Activated T-helper 2 cell treated with anti-CD3 and anti-CD28 coated beads, Interferon-gamma antibody, Interleukin-2, Interleukin-4, amounts not matched to agents 10 μg/mL and 5 μg/mL and 100 μg/mL, durations not matched to agents 14 hours and 24 hours and 36 hours (primary cell): ENCODE measurements around the gene CCDC8. TPM values are rescaled to one million over a fixed set of nuclear protein-coding genes. Genes with fewer than 3 reads are reported as not detected.
"Not testable (repeated sequence)": the region's sequence is repeated elsewhere in the genome, so short reads cannot be mapped to it uniquely, and the experiment has no call there.

Experiments
- DNase-seq: peaks from one replicate; pipeline ENCODE4 v3.0.0; 2021; ENCODE audit warnings: low spot score
- H3K27ac Mint-ChIP-seq: one replicate; pipeline ENCODE4 v1.8.0; 2021; ENCODE audit warnings: mixed read lengths
- H3K27me3 Mint-ChIP-seq: one replicate; pipeline ENCODE4 v1.8.0; 2021; ENCODE audit warnings: low read depth, mixed read lengths
- H3K36me3 Mint-ChIP-seq: one replicate; pipeline ENCODE4 v1.8.0; 2021; ENCODE audit warnings: low read depth, mixed read lengths
- H3K4me1 Mint-ChIP-seq: one replicate; pipeline ENCODE4 v1.8.0; 2021; ENCODE audit warnings: low read depth, mixed read lengths
- H3K4me3 Mint-ChIP-seq: one replicate; pipeline ENCODE4 v1.8.0; 2021; ENCODE audit warnings: low read depth, mild to moderate bottlenecking, moderate library complexity, mixed read lengths
- H3K9me3 Mint-ChIP-seq: one replicate; pipeline ENCODE4 v1.8.0; 2021; ENCODE audit warnings: mixed read lengths
- intact Hi-C: fragments of 100-400 bp; cut with micrococcal nuclease; formaldehyde crosslinking; loops from one replicate; pipeline ENCODE4 v1.15.1; 2023
- total RNA-seq: library from RNA; stranded (reverse); gene quantifications from 2 replicates; pipeline ENCODE4 v1.2.3, GENCODE V29; 2022

The CCDC8 gene
- total RNA-seq, 1 donor from 2014 or later: not detected

DNA sequence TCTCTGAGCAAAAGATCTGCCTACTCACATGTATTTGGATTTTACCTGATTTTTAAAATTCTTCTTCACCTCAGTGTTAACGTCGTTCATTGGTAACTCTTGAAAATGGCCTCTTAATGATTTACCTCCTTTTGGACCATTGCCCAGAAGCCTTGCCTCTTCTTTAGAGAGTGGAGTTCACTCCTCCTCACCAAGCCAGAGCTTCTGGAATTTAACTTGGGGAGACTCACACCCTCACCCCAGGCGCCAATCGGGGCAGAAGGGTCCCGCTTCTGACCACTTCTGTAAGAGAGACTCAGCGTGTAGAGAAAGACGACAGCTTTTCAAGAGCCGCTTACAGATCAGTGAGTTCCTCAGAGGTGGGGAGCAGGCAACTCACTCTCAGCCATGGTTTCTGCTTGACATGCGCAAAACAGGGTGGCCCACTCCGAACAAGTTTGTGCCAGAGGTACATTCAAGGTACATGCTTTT, 12.7 kb upstream of the CCDC8 start:
- peaks cover 30% of the 10 kb centered on the region for H3K4me1 Mint-ChIP-seq
- intact Hi-C loops: no loop called here
- H3K4me3 Mint-ChIP-seq: no peak overlapping the region
- peaks cover 62% of the 10 kb centered on the region for H3K27me3 Mint-ChIP-seq
- H3K36me3 Mint-ChIP-seq: no peaks in the 10 kb centered on the region
- H3K27ac Mint-ChIP-seq: no peak overlapping the region
- no peaks in the 10 kb centered on the region for H3K9me3 Mint-ChIP-seq
- no peak for DNase-seq

DNA sequence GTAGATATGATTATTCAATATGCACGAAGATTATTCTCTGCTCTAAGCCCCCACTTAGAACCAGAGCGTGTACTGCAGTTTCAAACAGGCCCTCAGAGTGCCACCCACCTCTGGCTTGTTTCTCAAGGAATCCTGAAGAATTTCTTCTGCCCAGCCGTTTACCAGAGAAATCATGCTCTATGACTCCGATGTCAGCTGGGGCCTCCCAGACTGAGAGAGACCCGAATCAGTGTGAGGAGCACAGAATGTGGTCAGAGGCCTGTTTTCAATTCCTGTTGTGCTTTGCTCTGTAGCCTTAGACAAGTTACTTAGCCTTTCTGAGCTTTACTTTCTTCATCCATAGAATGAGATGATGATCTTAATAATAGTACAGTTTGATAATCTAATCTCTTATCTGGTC, 9.8 kb upstream of the CCDC8 start:
- Mint-ChIP-seq H3K27me3 (peaks cover 54% of the 10 kb centered on the region), H3K36me3 (no peaks in the 10 kb centered on the region), H3K9me3 (no peaks in the 10 kb centered on the region), H3K4me1 (peaks cover 21% of the 10 kb centered on the region), H3K4me3 (no peak overlapping the region), H3K27ac (no peak overlapping the region)
- intact Hi-C loops: no loop called here
- DNase-seq: no peak

DNA sequence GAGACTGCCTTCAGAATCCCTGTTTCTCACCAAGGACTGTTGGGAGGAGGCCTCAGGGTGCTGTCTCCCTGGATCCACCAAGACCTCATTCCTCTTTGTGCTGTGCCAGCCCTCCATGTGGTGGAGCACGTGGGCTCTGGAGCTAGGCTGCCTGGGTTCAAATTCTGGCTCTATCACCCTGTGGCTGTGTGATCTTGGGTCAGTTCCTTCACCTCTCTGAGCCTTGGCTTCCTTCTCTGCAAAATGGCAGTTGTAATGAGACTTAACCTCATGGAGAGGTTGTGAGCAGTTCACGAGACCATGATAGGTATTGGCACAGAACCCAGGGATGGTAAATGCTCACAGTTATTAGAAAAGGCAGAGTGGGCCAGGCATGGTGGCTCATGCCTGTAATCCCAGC, 9.0 kb upstream of the CCDC8 start:
- Mint-ChIP-seq H3K27ac (no peak overlapping the region), H3K36me3 (no peaks in the 10 kb centered on the region), H3K4me1 (peaks cover 13% of the 10 kb centered on the region), H3K4me3 (no peak overlapping the region), H3K9me3 (no peaks in the 10 kb centered on the region), H3K27me3 (peaks cover 49% of the 10 kb centered on the region)
- intact Hi-C loops: no loop called here
- no peak for DNase-seq

DNA sequence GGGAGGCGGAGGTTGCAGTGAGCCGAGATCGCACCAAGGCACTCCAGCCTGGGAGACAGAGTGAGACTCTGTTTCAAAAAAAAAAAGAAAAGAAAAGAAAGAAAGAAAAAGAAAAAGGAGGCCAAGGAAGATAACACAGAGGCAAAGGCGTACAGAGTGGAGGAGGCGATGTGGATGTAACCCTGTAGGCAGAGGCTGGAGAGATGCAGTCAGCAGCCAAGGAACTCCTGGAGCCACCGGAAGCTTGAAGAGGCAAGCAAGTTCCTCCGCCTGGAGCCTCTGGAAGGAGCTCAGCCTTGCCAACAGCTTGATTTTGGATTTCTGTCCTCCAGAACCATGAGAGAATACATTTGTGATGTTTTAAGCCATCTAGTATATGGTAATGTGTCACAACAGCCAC, 6.7 kb upstream of the CCDC8 start:
- Mint-ChIP-seq H3K27ac (no peak overlapping the region), H3K9me3 (no peaks in the 10 kb centered on the region), H3K4me1 (no peaks in the 10 kb centered on the region), H3K27me3 (peaks cover 49% of the 10 kb centered on the region), H3K4me3 (no peak overlapping the region), H3K36me3 (no peaks in the 10 kb centered on the region)
- intact Hi-C loops: no loop called here
- no peak for DNase-seq

DNA sequence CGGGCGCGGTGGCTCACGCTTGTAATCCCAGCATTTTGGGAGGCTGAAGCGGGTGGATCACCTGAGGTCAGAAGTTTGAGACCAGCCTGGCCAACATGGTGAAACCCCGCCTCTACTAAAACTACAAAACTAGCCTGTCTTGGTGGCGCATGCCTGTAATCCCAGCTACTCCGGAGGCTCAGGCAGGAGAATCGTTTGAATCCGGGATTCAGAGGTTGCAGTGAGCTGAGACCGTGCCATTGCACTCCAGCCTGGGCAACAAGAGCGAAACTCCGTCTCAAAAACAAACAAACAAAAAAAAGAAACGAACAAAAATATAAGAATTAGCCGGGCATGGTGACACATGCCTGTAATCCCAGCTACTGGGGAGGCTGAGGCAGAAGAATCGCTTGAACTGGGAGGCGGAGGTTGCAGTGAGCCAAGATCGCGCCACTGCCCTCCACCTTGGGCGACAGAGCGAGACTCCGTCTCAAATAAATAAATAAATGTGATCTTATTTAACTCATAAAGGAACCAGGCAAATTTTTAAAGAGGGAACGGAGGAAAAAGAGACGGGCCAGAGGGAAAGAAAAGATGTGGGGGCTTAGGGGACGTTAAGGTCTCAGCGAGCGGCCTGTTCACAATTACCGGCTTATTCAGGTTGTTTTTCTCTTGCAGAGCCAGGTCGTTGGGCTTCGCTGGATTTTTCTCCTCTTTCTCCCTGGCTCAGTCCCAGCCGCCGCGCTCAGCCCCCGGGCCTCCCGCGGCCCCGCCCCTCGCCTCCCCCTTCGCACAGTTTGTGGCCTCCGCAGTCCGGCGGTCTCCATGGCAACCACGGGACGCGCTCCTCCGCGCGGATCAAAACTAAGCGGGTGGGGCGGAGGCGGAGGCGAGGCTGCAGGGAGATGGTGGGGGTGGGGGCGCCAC, 2.7 kb upstream of the CCDC8 start:
- H3K9me3 Mint-ChIP-seq, H3K36me3 Mint-ChIP-seq, H3K4me3 Mint-ChIP-seq, DNase-seq, intact Hi-C loops, H3K4me1 Mint-ChIP-seq, H3K27ac Mint-ChIP-seq: not testable (repeated sequence)
- peaks cover 63% of the 10 kb centered on the region for H3K27me3 Mint-ChIP-seq

DNA sequence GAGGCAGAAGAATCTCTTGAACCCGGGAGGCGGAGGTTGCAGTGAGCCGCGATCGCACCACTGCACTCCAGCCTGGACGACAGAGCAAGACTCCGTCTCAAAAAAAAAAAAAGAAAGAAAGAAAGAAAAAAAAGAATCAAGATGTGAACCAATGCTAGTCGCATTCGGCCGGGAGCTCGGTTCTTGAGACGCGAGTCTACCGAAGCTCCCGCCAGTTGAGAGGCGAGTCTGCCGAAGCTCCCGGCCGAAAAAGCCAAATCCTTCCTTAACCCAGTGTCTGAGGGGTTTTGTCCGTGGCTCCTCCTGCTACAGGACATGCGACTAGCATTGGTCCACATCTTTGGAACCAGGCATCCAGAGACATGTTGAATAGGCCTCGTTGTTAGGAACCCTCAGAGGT, 1.5 kb upstream of the CCDC8 start:
- intact Hi-C loops: loop anchor here (5.0 kb wide), 1 partner anchor 338 kb away; no protein-coding TSS in a partner anchor
- not testable (repeated sequence) for H3K4me1 Mint-ChIP-seq, H3K4me3 Mint-ChIP-seq, H3K27ac Mint-ChIP-seq, DNase-seq, H3K9me3 Mint-ChIP-seq, H3K36me3 Mint-ChIP-seq
- H3K27me3 Mint-ChIP-seq: peaks cover 70% of the 10 kb centered on the region

DNA sequence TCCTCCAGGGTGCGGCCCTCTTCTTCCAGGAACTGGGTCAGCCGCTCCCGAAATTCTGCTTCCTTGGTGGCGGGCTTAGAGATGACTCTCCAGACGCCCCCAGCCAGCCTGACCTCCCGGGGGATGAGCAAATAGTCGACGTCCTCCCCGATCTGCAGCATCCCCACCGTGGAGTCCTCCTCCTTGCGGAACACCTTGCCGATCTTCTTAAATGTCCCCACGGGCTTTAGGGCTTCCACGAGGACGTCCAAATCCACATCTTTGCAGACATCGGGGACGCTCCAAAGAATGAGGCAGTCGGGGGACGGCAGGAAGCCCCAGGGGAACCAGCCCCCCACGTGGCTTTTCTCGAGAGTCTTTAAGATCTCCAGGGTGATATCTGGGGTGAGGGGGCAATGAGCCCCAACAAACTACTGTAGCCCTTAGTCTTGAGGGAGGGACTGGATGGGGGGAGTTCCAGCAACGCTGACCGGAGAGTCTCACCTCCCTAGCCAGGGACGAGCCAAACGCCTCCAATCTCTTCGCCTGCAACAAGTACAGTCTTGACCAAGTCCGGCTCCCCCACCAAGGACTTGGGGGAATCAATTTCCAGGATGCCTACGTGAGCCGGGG, 608 bp downstream of the CCDC8 start:
- H3K9me3 Mint-ChIP-seq: no peaks in the 10 kb centered on the region
- no peak overlapping the region for H3K4me3 Mint-ChIP-seq
- H3K27ac Mint-ChIP-seq: no peak overlapping the region
- intact Hi-C loops: loop anchor here (5.0 kb wide), 1 partner anchor 335 kb away; no protein-coding TSS in a partner anchor
- no peaks in the 10 kb centered on the region for H3K4me1 Mint-ChIP-seq
- peaks cover 66% of the 10 kb centered on the region for H3K27me3 Mint-ChIP-seq
- DNase-seq: no peak
- no peaks in the 10 kb centered on the region for H3K36me3 Mint-ChIP-seq

DNA sequence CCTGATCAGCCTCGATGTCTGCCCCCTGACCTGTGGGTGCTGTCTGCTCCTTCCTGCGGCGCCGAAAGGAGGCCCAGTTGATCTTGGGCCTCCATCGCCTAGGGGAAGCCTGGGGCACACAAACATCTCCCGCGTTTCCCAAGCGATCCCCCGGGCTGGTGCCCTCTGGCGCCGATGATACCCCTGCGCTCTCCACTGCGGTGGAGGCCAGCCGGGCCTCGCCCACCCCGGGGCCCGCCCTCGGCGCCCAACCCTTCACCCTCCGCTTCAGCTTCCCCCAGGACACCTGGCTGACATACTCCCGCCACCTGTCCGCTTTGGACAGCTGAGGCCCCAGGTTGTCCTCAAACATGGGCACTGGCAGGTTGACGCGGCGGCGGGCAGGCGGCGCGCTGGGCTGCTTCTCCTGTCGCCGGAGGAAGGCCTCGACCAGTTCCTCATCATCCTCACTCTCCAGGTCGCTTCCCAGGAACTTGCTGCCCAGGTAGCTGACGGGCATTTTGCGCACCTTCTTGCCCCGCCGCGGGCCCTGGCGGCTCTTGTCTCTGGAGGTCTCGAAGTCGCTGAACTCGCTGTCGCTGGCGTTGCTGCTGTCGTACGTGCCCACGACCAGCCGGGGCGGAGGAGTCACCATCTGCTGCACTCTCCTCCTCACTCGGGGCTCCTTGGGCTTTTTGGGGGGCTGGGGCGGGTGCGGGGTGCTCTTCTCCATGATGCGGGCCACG, 1.3 kb downstream of the CCDC8 start:
- H3K4me3 Mint-ChIP-seq: no peak overlapping the region
- no peaks in the 10 kb centered on the region for H3K4me1 Mint-ChIP-seq
- DNase-seq: no peak
- no peaks in the 10 kb centered on the region for H3K36me3 Mint-ChIP-seq
- H3K9me3 Mint-ChIP-seq: no peaks in the 10 kb centered on the region
- H3K27ac Mint-ChIP-seq: no peak overlapping the region
- H3K27me3 Mint-ChIP-seq: peaks cover 69% of the 10 kb centered on the region
- intact Hi-C loops: loop anchor here (5.0 kb wide), 1 partner anchor 335 kb away; no protein-coding TSS in a partner anchor

DNA sequence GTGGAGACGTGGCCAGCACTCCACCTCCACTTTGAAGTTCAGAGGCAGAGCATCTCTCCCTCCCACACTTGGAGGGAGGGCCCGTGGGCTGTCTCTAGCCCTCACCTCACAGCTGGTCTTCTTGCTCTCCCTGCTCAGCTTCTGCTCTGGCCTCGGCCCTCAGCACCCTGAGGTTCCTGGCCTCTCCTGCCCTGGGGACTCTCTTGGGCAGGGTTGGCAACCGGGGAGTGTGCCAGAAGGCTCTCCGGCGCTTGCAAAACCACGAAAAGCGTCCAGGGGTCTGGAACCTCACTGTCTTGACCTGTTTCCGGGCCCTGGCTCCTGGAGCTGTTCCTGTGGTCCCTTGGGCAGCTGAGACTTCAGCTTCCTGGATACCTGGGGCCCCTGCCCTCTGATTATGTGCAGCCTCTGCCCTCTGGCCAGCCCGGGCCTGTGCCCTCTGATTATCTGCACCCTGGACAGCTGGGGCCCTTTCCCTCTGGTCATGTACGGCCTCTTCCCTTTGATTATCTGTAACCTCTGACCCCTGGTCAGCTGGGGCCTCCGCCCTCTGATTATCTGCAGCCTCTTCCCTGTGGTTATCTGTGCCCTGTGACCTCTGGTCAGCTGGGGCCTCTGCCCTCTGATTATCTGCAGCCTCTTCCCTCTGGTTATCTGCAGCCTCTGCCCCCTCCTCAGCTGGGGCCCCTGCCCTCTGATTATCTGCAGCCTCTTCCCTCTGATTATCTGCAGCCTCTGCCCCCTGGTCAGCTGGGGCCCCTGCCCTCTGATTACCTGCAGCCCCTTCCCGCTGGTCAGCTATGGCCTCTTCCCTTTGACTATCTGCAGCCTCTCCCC, 2.1 kb downstream of the CCDC8 start:
- no peak for DNase-seq
- Mint-ChIP-seq H3K27me3 (peaks cover 71% of the 10 kb centered on the region), H3K4me1 (no peaks in the 10 kb centered on the region), H3K9me3 (no peaks in the 10 kb centered on the region), H3K27ac (no peak overlapping the region), H3K4me3 (no peak overlapping the region), H3K36me3 (no peaks in the 10 kb centered on the region)
- intact Hi-C loops: loop anchor here (5.0 kb wide), 1 partner anchor 334 kb away; no protein-coding TSS in a partner anchor

DNA sequence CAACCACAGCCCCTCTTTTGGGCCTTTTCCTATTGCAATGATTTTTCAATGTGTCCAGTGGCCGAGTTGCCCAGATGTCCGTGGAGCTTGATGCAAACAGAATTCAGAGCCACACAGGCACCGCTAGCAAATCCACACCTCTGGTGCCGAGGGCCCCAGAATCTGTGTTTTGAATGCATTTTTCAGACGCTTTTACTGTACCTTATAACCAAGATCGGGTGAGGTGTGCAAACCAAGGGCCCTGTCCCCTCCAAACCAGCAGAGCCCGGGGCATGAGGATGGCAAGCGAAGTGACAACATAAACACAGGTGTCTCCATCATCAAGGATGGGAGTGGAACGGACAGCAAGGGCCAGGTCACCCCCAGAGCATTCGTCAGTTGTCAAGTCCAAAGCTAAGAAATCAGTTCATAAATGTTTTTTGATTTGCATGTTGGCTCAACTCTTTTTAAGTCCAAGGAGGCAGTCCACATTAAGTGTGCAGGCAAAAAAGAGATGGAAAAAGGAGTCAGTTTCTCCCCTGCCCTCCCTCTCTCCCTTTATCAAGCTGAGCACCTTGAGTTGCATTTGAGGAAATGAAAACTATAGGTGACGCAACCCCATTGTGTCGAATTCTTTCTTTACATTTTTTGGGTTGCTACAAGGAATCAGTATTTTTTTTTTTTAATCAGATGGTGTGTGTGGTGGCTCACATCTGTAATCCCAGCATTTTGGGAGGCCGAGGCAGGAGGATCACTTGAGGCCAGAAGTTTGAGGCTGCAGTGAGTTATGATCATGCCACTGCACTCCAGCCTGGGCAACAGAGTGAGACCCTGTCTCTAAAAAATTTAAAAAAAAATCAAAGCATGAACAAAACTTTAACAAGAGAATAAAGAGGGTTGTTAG, 2.9 kb downstream of the CCDC8 start:
- no peak for DNase-seq
- intact Hi-C loops: loop anchor here (5.0 kb wide), 1 partner anchor 333 kb away; no protein-coding TSS in a partner anchor
- Mint-ChIP-seq H3K4me3 (no peak overlapping the region), H3K4me1 (no peaks in the 10 kb centered on the region), H3K9me3 (no peaks in the 10 kb centered on the region), H3K36me3 (no peaks in the 10 kb centered on the region), H3K27me3 (peaks cover 70% of the 10 kb centered on the region), H3K27ac (no peak overlapping the region)

DNA sequence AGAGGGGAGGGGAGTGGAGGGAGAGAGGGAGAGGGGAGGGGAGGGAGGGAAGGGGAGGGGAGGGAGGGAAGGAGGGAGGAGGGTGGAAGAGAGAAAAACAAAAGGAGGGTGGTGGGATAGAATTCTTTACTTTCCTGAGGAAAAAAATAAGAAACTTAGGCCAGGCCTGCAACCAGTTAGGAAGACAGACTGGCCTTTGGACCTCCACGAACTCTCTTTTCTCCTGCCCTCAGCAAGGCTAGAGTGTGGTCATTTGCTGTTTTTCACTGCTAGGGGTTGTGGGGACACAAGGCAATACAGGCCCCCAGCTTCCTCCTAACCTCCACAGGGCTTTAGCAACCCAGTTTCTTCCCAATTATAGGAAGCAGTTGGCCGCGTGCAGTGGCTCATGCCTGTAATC, 4.2 kb downstream of the CCDC8 start:
- H3K4me3 Mint-ChIP-seq: no peak overlapping the region
- H3K27ac Mint-ChIP-seq: no peak overlapping the region
- peaks cover 3% of the 10 kb centered on the region for H3K4me1 Mint-ChIP-seq
- H3K27me3 Mint-ChIP-seq: peaks cover 75% of the 10 kb centered on the region
- intact Hi-C loops: no loop called here
- no peaks in the 10 kb centered on the region for H3K9me3 Mint-ChIP-seq
- no peaks in the 10 kb centered on the region for H3K36me3 Mint-ChIP-seq
- no peak for DNase-seq
